Parathyroid adenoma (tissue), 2 donors: Measurements from ENCODE around the gene DACT1.

ENCODE experiments used
- H2AFZ ChIP-seq: fragments of 300-600 bp; sonication (generic); one replicate; pipeline ENCODE4 v1.7.0; 2017; ENCODE audit warnings: antibody characterized with exemption, mild to moderate bottlenecking
- H3K27ac ChIP-seq: fragments of 300-600 bp; sonication (generic); one replicate; pipeline ENCODE4 v1.7.0; 2017
- H3K27me3 ChIP-seq: fragments of 300-600 bp; sonication (generic); one replicate; pipeline ENCODE4 v1.7.0; 2017; ENCODE audit warnings: low read length; ENCODE audit not compliant: control insufficient read depth, insufficient read depth
- H3K36me3 ChIP-seq: fragments of 300-600 bp; sonication (generic); one replicate; pipeline ENCODE4 v1.7.0; 2017; ENCODE audit warnings: low read length; ENCODE audit not compliant: control insufficient read depth, insufficient read depth
- H3K4me1 ChIP-seq: fragments of 300-600 bp; sonication (generic); one replicate; pipeline ENCODE4 v1.7.0; 2017; ENCODE audit warnings: control low read depth
- H3K4me2 ChIP-seq: fragments of 300-600 bp; sonication (generic); one replicate; pipeline ENCODE4 v1.7.0; 2017; ENCODE audit warnings: low read length
- H3K4me3 ChIP-seq: fragments of 300-600 bp; sonication (generic); one replicate; pipeline ENCODE4 v1.7.0; 2017; ENCODE audit warnings: low read depth, low read length
- H3K79me2 ChIP-seq: fragments of 300-600 bp; sonication (generic); one replicate; pipeline ENCODE4 v1.7.0; 2017; ENCODE audit warnings: control low read depth
- H3K9ac ChIP-seq: fragments of 300-600 bp; sonication (generic); one replicate; pipeline ENCODE4 v1.7.0; 2017; ENCODE audit warnings: mild to moderate bottlenecking
- H3K9me3 ChIP-seq: fragments of 300-600 bp; sonication (generic); one replicate; pipeline ENCODE4 v1.7.0; 2017; ENCODE audit warnings: low read length; ENCODE audit not compliant: control insufficient read depth
- TF ChIP-seq, protein P1 (sequence below): fragments of 300-600 bp; sonication (generic); IDR thresholded peaks from one replicate; pipeline ENCODE4 v1.7.0; 2017; ENCODE audit warnings: antibody characterized with exemption, mild to moderate bottlenecking
- donor health status: primary hyperparathyroidism.

The DACT1 gene

DNA sequence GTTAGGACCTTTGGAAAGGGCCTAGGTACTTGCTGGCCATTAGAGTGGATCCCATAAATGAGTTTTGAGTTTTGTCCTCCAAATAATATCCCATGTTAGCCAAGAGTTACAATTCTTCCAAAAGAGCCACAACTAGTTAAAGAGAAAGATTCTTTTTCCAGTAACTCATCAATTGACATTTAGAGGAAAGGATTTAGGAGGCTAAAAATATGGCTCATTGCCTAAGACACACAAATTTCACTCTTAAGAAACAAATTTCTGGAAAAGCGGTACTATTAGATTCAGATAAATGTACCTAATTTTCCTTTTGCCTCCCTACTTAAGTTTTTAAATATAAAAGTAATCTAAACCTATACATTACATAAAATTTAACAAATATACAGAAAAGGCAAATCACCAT lies 21.3 kb downstream of the DACT1 start:
- TF ChIP-seq, protein P1, sequence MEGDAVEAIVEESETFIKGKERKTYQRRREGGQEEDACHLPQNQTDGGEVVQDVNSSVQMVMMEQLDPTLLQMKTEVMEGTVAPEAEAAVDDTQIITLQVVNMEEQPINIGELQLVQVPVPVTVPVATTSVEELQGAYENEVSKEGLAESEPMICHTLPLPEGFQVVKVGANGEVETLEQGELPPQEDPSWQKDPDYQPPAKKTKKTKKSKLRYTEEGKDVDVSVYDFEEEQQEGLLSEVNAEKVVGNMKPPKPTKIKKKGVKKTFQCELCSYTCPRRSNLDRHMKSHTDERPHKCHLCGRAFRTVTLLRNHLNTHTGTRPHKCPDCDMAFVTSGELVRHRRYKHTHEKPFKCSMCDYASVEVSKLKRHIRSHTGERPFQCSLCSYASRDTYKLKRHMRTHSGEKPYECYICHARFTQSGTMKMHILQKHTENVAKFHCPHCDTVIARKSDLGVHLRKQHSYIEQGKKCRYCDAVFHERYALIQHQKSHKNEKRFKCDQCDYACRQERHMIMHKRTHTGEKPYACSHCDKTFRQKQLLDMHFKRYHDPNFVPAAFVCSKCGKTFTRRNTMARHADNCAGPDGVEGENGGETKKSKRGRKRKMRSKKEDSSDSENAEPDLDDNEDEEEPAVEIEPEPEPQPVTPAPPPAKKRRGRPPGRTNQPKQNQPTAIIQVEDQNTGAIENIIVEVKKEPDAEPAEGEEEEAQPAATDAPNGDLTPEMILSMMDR: no peak

DNA sequence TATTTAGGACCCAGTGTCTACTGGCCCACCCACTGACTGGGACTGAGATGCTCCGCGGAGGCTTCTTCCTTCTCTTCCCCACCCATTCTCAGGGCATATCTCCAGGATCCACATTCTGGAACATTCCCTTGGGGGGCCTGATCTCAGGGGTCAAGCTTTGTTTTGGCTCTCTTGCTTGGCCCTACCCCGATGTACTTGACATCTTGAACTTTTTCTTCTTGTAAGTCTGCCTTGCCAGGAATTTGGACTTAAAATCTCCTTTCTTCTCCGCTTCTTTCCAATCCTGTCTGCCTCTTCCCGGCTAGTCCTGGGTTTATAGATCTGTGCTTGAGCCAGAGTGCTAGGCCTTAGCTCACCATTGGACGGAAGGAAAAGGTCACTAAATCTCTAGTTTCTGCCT lies 22.1 kb downstream of the DACT1 start:
- no peaks in the 10 kb centered on the region for H3K36me3 ChIP-seq
- H2AFZ ChIP-seq: no peak overlapping the region
- H3K4me2 ChIP-seq: no peak overlapping the region
- no peak overlapping the region for H3K27ac ChIP-seq
- TF ChIP-seq, protein P1: no peak
- no peak overlapping the region for H3K9ac ChIP-seq
- H3K9me3 ChIP-seq: no peaks in the 10 kb centered on the region
- peaks cover 2% of the 10 kb centered on the region for H3K4me1 ChIP-seq
- no peaks in the 10 kb centered on the region for H3K79me2 ChIP-seq
- H3K27me3 ChIP-seq: no peaks in the 10 kb centered on the region
- no peak overlapping the region for H3K4me3 ChIP-seq

More for the DNA sequence above, 21.3 kb downstream of the DACT1 start:
- no peak overlapping the region for H3K4me2 ChIP-seq
- H3K27ac ChIP-seq: no peak overlapping the region
- no peaks in the 10 kb centered on the region for H3K36me3 ChIP-seq
- no peaks in the 10 kb centered on the region for H3K9me3 ChIP-seq
- H3K79me2 ChIP-seq: no peaks in the 10 kb centered on the region
- no peaks in the 10 kb centered on the region for H3K27me3 ChIP-seq
- no peak overlapping the region for H3K9ac ChIP-seq
- H3K4me3 ChIP-seq: no peak overlapping the region
- H2AFZ ChIP-seq: no peak overlapping the region
- peaks cover 2% of the 10 kb centered on the region for H3K4me1 ChIP-seq

DNA sequence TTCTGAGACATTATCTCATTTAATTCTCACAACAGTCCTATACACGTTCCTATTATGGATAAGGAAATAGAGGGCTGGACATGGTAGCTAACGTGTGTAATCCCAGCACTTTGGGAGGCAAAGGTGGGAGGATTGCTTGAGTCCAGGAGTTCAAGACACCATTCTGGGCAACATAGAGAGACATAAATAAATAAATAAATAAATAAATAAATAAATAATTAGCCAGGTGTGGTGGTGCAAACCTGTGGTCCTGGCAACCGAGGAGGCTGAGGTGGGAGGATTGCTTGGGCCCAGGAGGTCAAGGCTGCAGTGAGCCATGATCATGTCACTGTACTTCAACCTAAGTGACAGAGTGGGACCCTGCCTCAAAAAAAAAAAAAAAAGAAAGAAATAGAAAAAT lies 22.6 kb downstream of the DACT1 start:
- no peak overlapping the region for H3K4me2 ChIP-seq
- no peaks in the 10 kb centered on the region for H3K9me3 ChIP-seq
- peaks cover 2% of the 10 kb centered on the region for H3K4me1 ChIP-seq
- H3K79me2 ChIP-seq: no peaks in the 10 kb centered on the region
- TF ChIP-seq, protein P1: no peak
- H2AFZ ChIP-seq: no peak overlapping the region
- H3K4me3 ChIP-seq: no peak overlapping the region
- no peak overlapping the region for H3K9ac ChIP-seq
- no peaks in the 10 kb centered on the region for H3K27me3 ChIP-seq
- no peak overlapping the region for H3K27ac ChIP-seq
- H3K36me3 ChIP-seq: no peaks in the 10 kb centered on the region

DNA sequence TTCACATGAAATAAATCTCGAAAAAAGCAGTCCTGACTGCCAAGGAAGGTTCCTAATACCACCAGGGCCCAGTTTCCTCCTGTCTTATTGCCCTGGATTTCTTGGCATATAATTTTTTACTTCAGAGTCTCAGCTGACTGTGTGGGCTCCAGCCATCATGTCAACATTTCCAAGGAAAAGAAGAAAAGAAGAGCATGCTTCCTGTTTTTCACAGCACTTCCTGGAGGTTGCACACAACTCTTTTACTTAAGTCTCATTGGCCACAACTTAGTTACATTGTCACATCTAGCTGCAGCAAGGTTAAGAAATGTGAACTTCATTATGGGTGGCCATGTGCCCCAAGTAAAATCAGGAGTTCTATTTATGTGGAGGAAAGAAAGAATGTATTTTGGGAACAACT lies 24.3 kb downstream of the DACT1 start:
- Histone ChIP-seq H2AFZ (peak overlapping the region; percentile 25), H3K27me3 (no peaks in the 10 kb centered on the region), H3K9ac (no peak overlapping the region), H3K79me2 (no peaks in the 10 kb centered on the region), H3K4me3 (no peak overlapping the region), H3K9me3 (no peaks in the 10 kb centered on the region), H3K4me2 (no peak overlapping the region), H3K36me3 (no peaks in the 10 kb centered on the region), H3K4me1 (peaks cover 2% of the 10 kb centered on the region), H3K27ac (no peak overlapping the region)
- TF ChIP-seq, protein P1: no peak

DNA sequence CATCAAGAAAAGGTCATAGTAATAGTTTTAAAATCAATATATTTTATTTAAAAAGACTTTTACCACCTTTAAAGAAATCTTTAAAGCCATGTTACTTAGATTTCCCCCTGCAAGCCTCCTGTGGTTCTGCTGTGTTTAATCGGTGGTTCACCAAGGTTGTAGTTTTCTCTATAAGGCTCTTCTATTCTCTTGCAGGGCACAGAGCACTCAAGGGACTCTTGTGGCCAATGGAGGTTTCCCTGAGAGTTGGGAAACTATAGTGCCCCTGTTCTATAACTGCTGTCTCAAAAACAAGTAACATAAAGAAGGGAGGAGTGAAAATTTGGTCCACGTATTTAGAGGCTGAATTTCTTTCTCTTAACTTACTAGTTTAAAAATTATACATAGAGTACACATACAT lies 25.0 kb downstream of the DACT1 start:
- TF ChIP-seq, protein P1: no peak
- no peak overlapping the region for H3K4me2 ChIP-seq
- H3K36me3 ChIP-seq: no peaks in the 10 kb centered on the region
- no peak overlapping the region for H3K9ac ChIP-seq
- H3K4me3 ChIP-seq: no peak overlapping the region
- no peak overlapping the region for H3K27ac ChIP-seq
- H3K9me3 ChIP-seq: no peaks in the 10 kb centered on the region
- H2AFZ ChIP-seq: no peak overlapping the region
- H3K79me2 ChIP-seq: no peaks in the 10 kb centered on the region
- no peaks in the 10 kb centered on the region for H3K27me3 ChIP-seq
- H3K4me1 ChIP-seq: peaks cover 2% of the 10 kb centered on the region
